Transverse colon (tissue), 4 donors: ENCODE results near the gene PGM1. TPM values are rescaled to one million over a fixed set of nuclear protein-coding genes. Genes with fewer than 3 reads are reported as not detected.
A peak's percentile ranks its signal among the peaks of the same experiment; 100 is the strongest.

Experiments used
- DNase-seq: peaks from one replicate; pipeline ENCODE4 v3.0.0-alpha.2; 2019
- H3K27ac ChIP-seq, 4 donors: fragments of 200-600 bp; sonication (generic); 2 replicates each; pipeline ENCODE4 v1.5.1; 2016 to 2018; ENCODE audit warnings: inconsistent platforms in 4 of 4
- H3K27me3 ChIP-seq: fragments of 200-600 bp; sonication (generic); 2 replicates; pipeline ENCODE4 v1.5.1; 2017; ENCODE audit warnings: inconsistent platforms
- H3K36me3 ChIP-seq, 4 donors: fragments of 200-600 bp; sonication (generic); 2 replicates each; pipeline ENCODE4 v1.5.1; 2017 to 2019; ENCODE audit warnings: inconsistent platforms in 4 of 4
- H3K4me1 ChIP-seq, 4 donors: fragments of 200-600 bp; sonication (generic); 2 replicates each; pipeline ENCODE4 v1.5.1; 2017 to 2020; ENCODE audit warnings: inconsistent platforms in 4 of 4
- H3K4me3 ChIP-seq, 4 donors: fragments of 200-600 bp; sonication (generic); 1 replicate in 1 of 4; 2 replicates in 3 of 4; pipeline versions ENCODE4 v1.5.1 to v1.6.1; 2017 to 2019; ENCODE audit warnings: inconsistent platforms in 4 of 4
- H3K9me3 ChIP-seq, 2 donors: fragments of 200-600 bp; sonication (generic); 2 replicates each; pipeline ENCODE4 v1.5.1; 2017 to 2019; ENCODE audit warnings: inconsistent platforms in 2 of 2
- CTCF ChIP-seq, 5 experiments: fragments of 200-600 bp in 3 of 5; fragments of 450-650 bp in 2 of 5; sonication (generic) in 3 of 5; IDR thresholded peaks; 1 replicate in 2 of 5; 2 replicates in 3 of 5; pipeline ENCODE4 v1.5.1; 2016 to 2017; ENCODE audit warnings: antibody characterized with exemption in 5 of 5, inconsistent platforms in 3 of 5, mild to moderate bottlenecking in 2 of 5, moderate library complexity in 1 of 5
- EP300 ChIP-seq: sonication (generic); formaldehyde crosslinking; IDR thresholded peaks from one replicate; pipeline ENCODE4 v1.6.1; 2017; ENCODE audit warnings: antibody characterized with exemption, low read depth
- POLR2A ChIP-seq: fragments of 450-650 bp; IDR thresholded peaks from one replicate; pipeline ENCODE4 v1.6.1; 2016; ENCODE audit warnings: antibody characterized with exemption, mild to moderate bottlenecking, moderate library complexity
- POLR2AphosphoS5 ChIP-seq, 3 donors: sonication (generic); formaldehyde crosslinking; IDR thresholded peaks; one replicate each; pipeline ENCODE4 v1.6.1; 2016; ENCODE audit warnings: antibody characterized with exemption in 3 of 3
- WGBS, 2 donors: methylation state at CpG; one replicate each; pipeline ENCODE4 v1.1.5; 2018; ENCODE audit warnings: low coverage in 1 of 2; 5-methylcytosine and 5-hydroxymethylcytosine counted together
- in situ Hi-C, 4 donors: fragments of 200-750 bp; cut with MboI; loops; one replicate each; pipeline versions ENCODE4 v1.15.0 to v1.15.1; 2017; ENCODE audit warnings: low sequenced_read_pairs in 3 of 4, low pct_ligation_motif_present in 1 of 4, low pct_unique_long_range_greater_than_20kb in 1 of 4
- intact Hi-C: fragments of 100-400 bp; cut with DNase I; formaldehyde crosslinking; loops from one replicate; pipeline ENCODE4 v1.15.1; 2023; ENCODE audit warnings: low total_unique reads
- total RNA-seq, 4 donors: library from RNA; depleted of rRNA; stranded (reverse); fragments of >200 nt; gene quantifications; one replicate each; pipeline ENCODE4 v1.1.0, GENCODE V29; 2016

Gene PGM1
- total RNA-seq, 4 donors from 2014 or later = 45.0 to 144 (median 103) TPM

- TF ChIP-seq POLR2AphosphoS5 (IDR thresholded peaks at IDR 0.05) (no peak), EP300 (no peak), POLR2A (no peak), CTCF (IDR thresholded peaks at IDR 0.05) (no peak)
- DNase-seq = no peak
- no peaks in the 10 kb centered on the region for H3K36me3 ChIP-seq
- no peak overlapping the region for H3K4me3 ChIP-seq
- intact Hi-C loops (no loop called here), in situ Hi-C loops (loop anchor here in 3 of 4 donors (10.0 to 25.0 kb wide), 4 partner anchors 522 to 632 kb away; no protein-coding TSS in a partner anchor)
- H3K27me3 ChIP-seq = no peaks in the 10 kb centered on the region
- no peaks in the 10 kb centered on the region for H3K9me3 ChIP-seq
- H3K4me1 ChIP-seq = peaks cover 0 to 6% (median 4%) of the 10 kb centered on the region in 4 donors
- no peak overlapping the region for H3K27ac ChIP-seq
Observed at GRCh38 chr1:63612971-63613370, 19.8 kb downstream of the PGM1 start.

GRCh38 chr1:63615768-63616420 is 22.7 kb downstream of the PGM1 start:
- no peaks in the 10 kb centered on the region for H3K36me3 ChIP-seq
- in situ Hi-C loops = loop anchor here in 3 of 4 donors (5.0 to 25.0 kb wide), 5 partner anchors 519 to 629 kb away; no protein-coding TSS in a partner anchor
- no peaks in the 10 kb centered on the region for H3K9me3 ChIP-seq
- intact Hi-C loops = loop anchor here (5.0 kb wide), 1 partner anchor 631 kb away; no protein-coding TSS in a partner anchor
- H3K27ac ChIP-seq = no peak overlapping the region
- WGBS, 2 donors = 4 to 38% methylated on average over 3 to 6 of the region's 6 CpGs
- H3K4me1 ChIP-seq = peaks cover 0 to 6% (median 2%) of the 10 kb centered on the region in 4 donors
- H3K27me3 ChIP-seq = no peaks in the 10 kb centered on the region
- DNase-seq = peak; percentile 52
- TF ChIP-seq POLR2AphosphoS5 (IDR thresholded peaks at IDR 0.05) = no peak
- TF ChIP-seq CTCF (IDR thresholded peaks at IDR 0.05) = peak; percentile 75 to 84 (median 79)
- TF ChIP-seq POLR2A = no peak
- no peak for TF ChIP-seq EP300
- H3K4me3 ChIP-seq = no peak overlapping the region

GRCh38 chr1:63617450-63617849 is 24.2 kb downstream of the PGM1 start:
- H3K36me3 ChIP-seq = no peaks in the 10 kb centered on the region
- H3K4me1 ChIP-seq = peaks cover 0 to 9% (median 2%) of the 10 kb centered on the region in 4 donors
- no peak for DNase-seq
- 83 to 90% methylated on average over 1 to 6 of the region's 6 CpGs for WGBS, 2 donors
- H3K27me3 ChIP-seq = no peaks in the 10 kb centered on the region
- no peaks in the 10 kb centered on the region for H3K9me3 ChIP-seq
- intact Hi-C loops = loop anchor here (5.0 kb wide), 1 partner anchor 630 kb away; no protein-coding TSS in a partner anchor
- H3K4me3 ChIP-seq = no peak overlapping the region
- TF ChIP-seq EP300 = no peak
- in situ Hi-C loops = loop anchor here in 3 of 4 donors (5.0 to 25.0 kb wide), 5 partner anchors 517 to 627 kb away; no protein-coding TSS in a partner anchor
- no peak overlapping the region for H3K27ac ChIP-seq

- no peak for DNase-seq
- no peak for TF ChIP-seq EP300
- TF ChIP-seq POLR2AphosphoS5 (IDR thresholded peaks at IDR 0.05) = no peak
- no peak for TF ChIP-seq POLR2A
- no peak for TF ChIP-seq CTCF (IDR thresholded peaks at IDR 0.05)
- H3K27ac ChIP-seq = no peak overlapping the region
- peaks cover 0 to 9% (median 2%) of the 10 kb centered on the region in 4 donors for H3K4me1 ChIP-seq
- no peaks in the 10 kb centered on the region for H3K36me3 ChIP-seq
- no peaks in the 10 kb centered on the region for H3K9me3 ChIP-seq
- no peaks in the 10 kb centered on the region for H3K27me3 ChIP-seq
- in situ Hi-C loops = loop anchor here in 3 of 4 donors (5.0 to 25.0 kb wide), 5 partner anchors 517 to 627 kb away; no protein-coding TSS in a partner anchor
- H3K4me3 ChIP-seq = no peak overlapping the region
- intact Hi-C loops = loop anchor here (5.0 kb wide), 1 partner anchor 629 kb away; no protein-coding TSS in a partner anchor
Observed at GRCh38 chr1:63618011-63618410, 24.8 kb downstream of the PGM1 start.
